SH-SY5Y (cell line): ENCODE data around the gene SIDT1.

Experiments used
- GATA2 ChIP-seq: IDR thresholded peaks from 2 replicates; pipeline ENCODE4 v1.6.1; 2011; ENCODE audit warnings: mild to moderate bottlenecking, low read depth, low read length
- GATA3 ChIP-seq: IDR thresholded peaks from 2 replicates; pipeline ENCODE4 v1.6.1; 2011; ENCODE audit warnings: low read depth, mild to moderate bottlenecking, low read length, moderate library complexity

DNA sequence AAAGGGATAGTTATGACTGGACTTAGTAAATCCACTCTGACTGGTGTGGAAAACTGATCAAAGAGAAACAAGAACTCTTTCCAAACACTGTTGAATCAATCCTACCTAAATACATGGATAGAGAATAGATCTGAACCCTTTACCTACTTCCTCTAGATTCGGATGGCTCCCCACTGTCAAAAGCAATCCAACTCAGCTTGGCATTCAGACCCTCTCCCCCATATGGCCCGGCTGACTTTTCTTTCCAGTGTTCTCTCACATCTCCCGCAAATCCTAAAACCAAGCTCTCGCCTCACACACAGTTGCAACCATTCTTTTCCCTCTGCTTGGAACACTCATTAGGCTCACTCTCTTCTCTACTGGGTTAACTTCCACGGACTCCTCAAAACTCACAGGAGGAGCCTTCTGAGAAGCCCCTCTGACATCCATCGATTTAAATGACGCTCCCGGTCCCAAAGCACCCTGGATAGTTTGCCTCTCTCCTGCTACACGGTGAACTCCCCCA, 18.0 kb upstream of the SIDT1 start:
- no peak for TF ChIP-seq GATA3
- no peak for TF ChIP-seq GATA2
